SJCRH30 (cell line): ENCODE data around the gene HSP90AA1. TPM values are rescaled to one million over a fixed set of nuclear protein-coding genes. Genes with fewer than 3 reads are reported as not detected.

Experiments
- DNase-seq, 2 experiments: peaks; one replicate each; pipeline ENCODE4 v3.0.0-alpha.2; 2015 to 2020
- H3K27ac ChIP-seq: fragments of 250-450 bp; sonication (Bioruptor Pico); 2 replicates; pipeline ENCODE4 v1.5.1; 2020; ENCODE audit warnings: mild to moderate bottlenecking, moderate library complexity
- H3K27me3 ChIP-seq: fragments of 250-450 bp; sonication (Bioruptor Pico); 2 replicates; pipeline ENCODE4 v1.5.1; 2020; ENCODE audit warnings: mild to moderate bottlenecking, moderate library complexity
- H3K36me3 ChIP-seq: fragments of 250-450 bp; sonication (Bioruptor Pico); 2 replicates; pipeline ENCODE4 v1.5.1; 2020; ENCODE audit warnings: mild to moderate bottlenecking, moderate library complexity
- H3K4me1 ChIP-seq: fragments of 250-450 bp; sonication (Bioruptor Pico); 2 replicates; pipeline ENCODE4 v1.5.1; 2020; ENCODE audit warnings: mild to moderate bottlenecking, moderate library complexity
- H3K4me3 ChIP-seq: fragments of 250-450 bp; sonication (Bioruptor Pico); 2 replicates; pipeline ENCODE4 v1.5.1; 2020; ENCODE audit warnings: mild to moderate bottlenecking, moderate library complexity
- H3K9me3 ChIP-seq: fragments of 250-450 bp; sonication (Bioruptor Pico); replicated peaks from 2 replicates; pipeline ENCODE4 v1.5.1; 2020; ENCODE audit warnings: mild to moderate bottlenecking, moderate library complexity
- total RNA-seq: library from RNA; depleted of rRNA; stranded (reverse); fragments of >200 nt; shearing (Covaris generic); gene quantifications from 2 replicates; pipeline ENCODE4 v1.2.3, GENCODE V29; 2014; rRNA removed

Gene HSP90AA1
- total RNA-seq, 1 experiment from 2014 or later: 697 TPM

- Histone ChIP-seq H3K4me1 (peaks cover 32% of the 10 kb centered on the region), H3K27ac (no peak overlapping the region), H3K4me3 (no peak overlapping the region), H3K36me3 (peaks cover 53% of the 10 kb centered on the region), H3K9me3 (no peaks in the 10 kb centered on the region), H3K27me3 (no peaks in the 10 kb centered on the region)
- peak; percentile 85 to 86 for DNase-seq
Observed at GRCh38 chr14:102046337-102047278, 40.2 kb downstream of the HSP90AA1 start.

- H3K27me3 ChIP-seq: no peaks in the 10 kb centered on the region
- no peak overlapping the region for H3K27ac ChIP-seq
- peaks cover 66% of the 10 kb centered on the region for H3K36me3 ChIP-seq
- H3K4me3 ChIP-seq: no peak overlapping the region
- peaks cover 17% of the 10 kb centered on the region for H3K4me1 ChIP-seq
- no peak for DNase-seq
- no peaks in the 10 kb centered on the region for H3K9me3 ChIP-seq
Observed at GRCh38 chr14:102044566-102044965, 42.3 kb downstream of the HSP90AA1 start.

GRCh38 chr14:102043251-102044025 lies 43.4 kb downstream of the HSP90AA1 start:
- DNase-seq: no peak
- H3K36me3 ChIP-seq: peaks cover 77% of the 10 kb centered on the region

GRCh38 chr14:102042699-102043098 lies 44.1 kb downstream of the HSP90AA1 start:
- Histone ChIP-seq H3K27me3 (no peaks in the 10 kb centered on the region), H3K9me3 (no peaks in the 10 kb centered on the region), H3K4me3 (no peak overlapping the region), H3K4me1 (peaks cover under 1% of the 10 kb centered on the region; the same call in 1 of the 2 replicates), H3K27ac (no peak overlapping the region), H3K36me3 (peaks cover 77% of the 10 kb centered on the region)
- DNase-seq: no peak

More at GRCh38 chr14:102043251-102044025, 43.4 kb downstream of the HSP90AA1 start:
- Histone ChIP-seq H3K4me1 (peaks cover 8% of the 10 kb centered on the region; the same call in 1 of the 2 replicates), H3K27ac (no peak overlapping the region), H3K27me3 (no peaks in the 10 kb centered on the region), H3K9me3 (no peaks in the 10 kb centered on the region), H3K4me3 (no peak overlapping the region)

- H3K36me3 ChIP-seq: peaks cover 95% of the 10 kb centered on the region
- no peak overlapping the region for H3K27ac ChIP-seq
- no peaks in the 10 kb centered on the region for H3K9me3 ChIP-seq
- DNase-seq: no peak
- H3K4me3 ChIP-seq: no peak overlapping the region
- peaks cover 8% of the 10 kb centered on the region; the same call in 1 of the 2 replicates for H3K4me1 ChIP-seq
- no peaks in the 10 kb centered on the region for H3K27me3 ChIP-seq
Observed at GRCh38 chr14:102040153-102040552, 46.7 kb downstream of the HSP90AA1 start.

GRCh38 chr14:102039157-102039556 lies 47.7 kb downstream of the HSP90AA1 start:
- Histone ChIP-seq H3K27ac (no peak overlapping the region), H3K36me3 (peaks cover 95% of the 10 kb centered on the region), H3K9me3 (no peaks in the 10 kb centered on the region), H3K27me3 (no peaks in the 10 kb centered on the region), H3K4me3 (no peak overlapping the region), H3K4me1 (peaks cover 8% of the 10 kb centered on the region; the same call in 1 of the 2 replicates)
- no peak for DNase-seq

- no peaks in the 10 kb centered on the region for H3K9me3 ChIP-seq
- H3K4me1 ChIP-seq: peaks cover 8% of the 10 kb centered on the region; the same call in 1 of the 2 replicates
- H3K36me3 ChIP-seq: peaks cover 95% of the 10 kb centered on the region
- no peak overlapping the region for H3K27ac ChIP-seq
- DNase-seq: no peak
- H3K4me3 ChIP-seq: no peak overlapping the region
- H3K27me3 ChIP-seq: no peaks in the 10 kb centered on the region
Observed at GRCh38 chr14:102037686-102038085, 49.2 kb downstream of the HSP90AA1 start.

GRCh38 chr14:102035914-102036313 lies 50.9 kb downstream of the HSP90AA1 start:
- Histone ChIP-seq H3K9me3 (no peaks in the 10 kb centered on the region), H3K36me3 (peaks cover 95% of the 10 kb centered on the region), H3K27ac (no peak overlapping the region), H3K27me3 (no peaks in the 10 kb centered on the region), H3K4me3 (no peak overlapping the region), H3K4me1 (peaks cover 12% of the 10 kb centered on the region)
- DNase-seq: no peak

GRCh38 chr14:102034301-102034700 lies 52.5 kb downstream of the HSP90AA1 start:
- Histone ChIP-seq H3K4me1 (peaks cover 26% of the 10 kb centered on the region), H3K9me3 (no peaks in the 10 kb centered on the region), H3K27me3 (no peaks in the 10 kb centered on the region), H3K27ac (no peak overlapping the region), H3K4me3 (no peak overlapping the region), H3K36me3 (peaks cover 90% of the 10 kb centered on the region)
- DNase-seq: no peak

- DNase-seq: no peak
- no peak overlapping the region for H3K27ac ChIP-seq
- H3K4me3 ChIP-seq: no peak overlapping the region
- peaks cover 36% of the 10 kb centered on the region for H3K4me1 ChIP-seq
- H3K36me3 ChIP-seq: peaks cover 83% of the 10 kb centered on the region
- no peaks in the 10 kb centered on the region for H3K9me3 ChIP-seq
- no peaks in the 10 kb centered on the region for H3K27me3 ChIP-seq
Observed at GRCh38 chr14:102033241-102033640, 53.6 kb downstream of the HSP90AA1 start.

Other genes with a start within 250 kb of the HSP90AA1 start
- 279 and 298 TPM in 2 replicates for gene DYNC1H1, start 122.5 kb downstream of the HSP90AA1 start, total RNA-seq
- gene WDR20, start 52.9 kb upstream of the HSP90AA1 start, total RNA-seq: 22.0 and 23.2 TPM in 2 replicates
- 5.8 and 5.9 TPM in 2 replicates for gene MOK, start 218.1 kb upstream of the HSP90AA1 start, total RNA-seq
- gene ZNF839, start 232.7 kb upstream of the HSP90AA1 start, total RNA-seq: 4.0 and 4.2 TPM in 2 replicates